DMS53 treated with DMSO at 0.1 percent for 48 hours (cell line): ENCODE data around the gene ABHD1.
"Not testable (repeated sequence)": the region's sequence is repeated elsewhere in the genome, so short reads cannot be mapped to it uniquely, and the experiment has no call there.

ENCODE experiments used
- DNase-seq: peaks from one replicate; lab custom pipeline; 2025; ENCODE audit not compliant: unreplicated experiment; lab: John Stamatoyannopoulos, UW

ABHD1 gene

GRCh38 chr2:27123302-27124150, at the start of gene ABHD1:
TSS of gene ABHD1 (plus strand) at chr2:27123815. CDS start at chr2:27123949, 134 bp downstream.
- peak; percentile 35 for DNase-seq

GRCh38 chr2:27074738-27075565, 48.7 kb upstream of the ABHD1 start:
- DNase-seq = no peak

- not testable (repeated sequence) for DNase-seq
Measured at GRCh38 chr2:27075566-27075871, 48.1 kb upstream of the ABHD1 start.

- DNase-seq = no peak
Measured at GRCh38 chr2:27076323-27076722, 47.3 kb upstream of the ABHD1 start.

GRCh38 chr2:27077231-27077630, 46.4 kb upstream of the ABHD1 start:
- no peak for DNase-seq

- no peak for DNase-seq
Measured at GRCh38 chr2:27078267-27079194, 45.1 kb upstream of the ABHD1 start, which contains the start of gene EMILIN1. TSS of gene EMILIN1 (plus strand) at chr2:27078615. CDS start at chr2:27079066, 451 bp downstream.

- DNase-seq = no peak
Measured at GRCh38 chr2:27079233-27080139, 44.1 kb upstream of the ABHD1 start.

GRCh38 chr2:27080140-27080469, 43.5 kb upstream of the ABHD1 start:
- no peak for DNase-seq

- no peak for DNase-seq
Measured at GRCh38 chr2:27080603-27080936, 43.0 kb upstream of the ABHD1 start.

- no peak for DNase-seq
Measured at GRCh38 chr2:27081984-27082772, 41.4 kb upstream of the ABHD1 start.

GRCh38 chr2:27082773-27083409, 40.7 kb upstream of the ABHD1 start:
- no peak for DNase-seq

GRCh38 chr2:27083410-27084296, 40.0 kb upstream of the ABHD1 start:
- no peak for DNase-seq

- DNase-seq = no peak
Measured at GRCh38 chr2:27084297-27085061, 39.1 kb upstream of the ABHD1 start.

GRCh38 chr2:27085062-27085672, 38.4 kb upstream of the ABHD1 start:
- no peak for DNase-seq

- DNase-seq = peak; percentile 7
Measured at GRCh38 chr2:27085673-27086089, 37.9 kb upstream of the ABHD1 start.

GRCh38 chr2:27086090-27086723, 37.4 kb upstream of the ABHD1 start:
- DNase-seq = peak; percentile 76
